Measurements from ENCODE around the gene DIS3L2.
"Not testable (repeated sequence)": the region's sequence is repeated elsewhere in the genome, so short reads cannot be mapped to it uniquely, and the experiment has no call there.

The DIS3L2 gene

GRCh38 chr2:232322560-232323327 lies 361.2 kb downstream of the DIS3L2 start:
- no peak for DNase-seq (ENCODE audit: low spot score)

GRCh38 chr2:232323328-232323650 lies 361.8 kb downstream of the DIS3L2 start:
- no peak for DNase-seq (ENCODE audit: low spot score)

GRCh38 chr2:232323967-232324366 lies 362.5 kb downstream of the DIS3L2 start:
- DNase-seq (ENCODE audit: low spot score) = not testable (repeated sequence)

GRCh38 chr2:232324778-232325177 lies 363.3 kb downstream of the DIS3L2 start:
- no peak for DNase-seq (ENCODE audit: low spot score)

GRCh38 chr2:232325324-232326273 lies 364.1 kb downstream of the DIS3L2 start:
- DNase-seq (ENCODE audit: low spot score) = peak; percentile 47

GRCh38 chr2:232326274-232327104 lies 365.0 kb downstream of the DIS3L2 start:
- DNase-seq (ENCODE audit: low spot score) = not testable (repeated sequence)

- DNase-seq (ENCODE audit: low spot score) = peak; percentile 74
Observed at GRCh38 chr2:232327105-232328031, 365.9 kb downstream of the DIS3L2 start.

GRCh38 chr2:232328032-232328422 lies 366.5 kb downstream of the DIS3L2 start:
- no peak for DNase-seq (ENCODE audit: low spot score)

- no peak for DNase-seq (ENCODE audit: low spot score)
Observed at GRCh38 chr2:232328516-232329460, 367.3 kb downstream of the DIS3L2 start.

GRCh38 chr2:232329716-232330067 lies 368.2 kb downstream of the DIS3L2 start:
- DNase-seq (ENCODE audit: low spot score) = no peak

GRCh38 chr2:232330068-232330999 lies 368.8 kb downstream of the DIS3L2 start:
- no peak for DNase-seq (ENCODE audit: low spot score)

- not testable (repeated sequence) for DNase-seq (ENCODE audit: low spot score)
Observed at GRCh38 chr2:232331061-232331460, 369.5 kb downstream of the DIS3L2 start.

GRCh38 chr2:232331641-232332040 lies 370.1 kb downstream of the DIS3L2 start:
- DNase-seq (ENCODE audit: low spot score) = not testable (repeated sequence)

- DNase-seq (ENCODE audit: low spot score) = not testable (repeated sequence)
Observed at GRCh38 chr2:232332244-232332939, 370.9 kb downstream of the DIS3L2 start.

GRCh38 chr2:232332940-232333259 lies 371.4 kb downstream of the DIS3L2 start:
- DNase-seq (ENCODE audit: low spot score) = no peak

GRCh38 chr2:232333361-232334135 lies 372.0 kb downstream of the DIS3L2 start:
- DNase-seq (ENCODE audit: low spot score) = no peak

- DNase-seq (ENCODE audit: low spot score) = not testable (repeated sequence)
Observed at GRCh38 chr2:232334136-232334884, 372.8 kb downstream of the DIS3L2 start.

All from hematopoietic multipotent progenitor cell treated with erythropoietin and hydrocortisone succinate and interleukin-3 and kit ligand, for 15 days (in vitro differentiated cells).